Mononuclear cell (primary cell): ENCODE data around the gene CEBPG. TPM values are rescaled to one million over a fixed set of nuclear protein-coding genes. Genes with fewer than 3 reads are reported as not detected.

Source experiments
- H3K27me3 ChIP-seq: 2 replicates; pipeline ENCODE4 v1.6.0; 2011; ENCODE audit warnings: low read length, control low read depth; ENCODE audit not compliant: insufficient read depth
- H3K4me1 ChIP-seq: 2 replicates; pipeline ENCODE4 v1.5.1; 2011; ENCODE audit warnings: mild to moderate bottlenecking, low read length, control low read depth; ENCODE audit not compliant: insufficient read depth
- H3K4me3 ChIP-seq: 2 replicates; pipeline ENCODE4 v1.5.1; 2011; ENCODE audit warnings: mild to moderate bottlenecking, low read length, moderate library complexity
- H3K9me3 ChIP-seq: 2 replicates; pipeline ENCODE4 v1.5.1; 2011; ENCODE audit warnings: low read depth, mild to moderate bottlenecking, control low read depth, low read length
- total RNA-seq: library from RNA; depleted of rRNA; stranded (reverse); fragments of >200 nt; gene quantifications from one replicate; pipeline ENCODE4 v1.2.3, GENCODE V29; 2012

CEBPG gene
- total RNA-seq, 1 donor, result 25.3 TPM

DNA sequence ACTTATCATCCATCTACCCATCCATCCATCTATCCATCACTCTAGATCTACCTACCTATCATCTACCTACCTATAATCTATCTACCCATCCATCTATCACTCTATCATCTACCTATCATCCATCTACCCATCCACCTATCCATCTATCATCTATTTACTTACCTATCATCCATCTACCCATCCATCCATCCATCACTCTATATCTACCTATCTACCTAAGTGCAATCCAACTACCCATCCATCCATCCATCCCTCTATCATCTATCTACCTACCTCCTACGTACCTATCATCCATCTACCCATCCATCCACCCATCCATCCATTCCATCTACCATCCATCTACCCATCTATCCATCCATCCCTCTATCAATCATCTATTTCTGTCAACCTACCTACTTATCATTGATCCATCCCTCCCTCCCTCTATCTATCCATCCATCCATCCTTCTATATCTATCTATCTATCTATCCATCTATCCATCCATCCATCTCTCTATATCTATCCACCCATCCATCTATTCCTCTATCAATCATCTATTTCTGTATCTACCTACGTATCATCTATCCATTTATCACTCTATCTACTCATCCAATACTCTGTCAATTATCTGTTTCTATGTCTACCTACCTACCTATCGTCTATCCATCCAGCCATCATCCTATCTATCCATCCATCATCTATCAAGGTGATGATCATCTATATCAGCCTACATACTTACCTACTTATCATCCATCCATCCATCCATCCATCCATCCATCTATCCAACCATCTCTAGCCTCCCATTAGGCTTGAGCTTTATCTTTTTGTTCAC, 49.1 kb downstream of the CEBPG start:
- Histone ChIP-seq H3K4me1 (no peaks in the 10 kb centered on the region), H3K27me3 (no peaks in the 10 kb centered on the region), H3K4me3 (no peak overlapping the region), H3K9me3 (no peaks in the 10 kb centered on the region)

DNA sequence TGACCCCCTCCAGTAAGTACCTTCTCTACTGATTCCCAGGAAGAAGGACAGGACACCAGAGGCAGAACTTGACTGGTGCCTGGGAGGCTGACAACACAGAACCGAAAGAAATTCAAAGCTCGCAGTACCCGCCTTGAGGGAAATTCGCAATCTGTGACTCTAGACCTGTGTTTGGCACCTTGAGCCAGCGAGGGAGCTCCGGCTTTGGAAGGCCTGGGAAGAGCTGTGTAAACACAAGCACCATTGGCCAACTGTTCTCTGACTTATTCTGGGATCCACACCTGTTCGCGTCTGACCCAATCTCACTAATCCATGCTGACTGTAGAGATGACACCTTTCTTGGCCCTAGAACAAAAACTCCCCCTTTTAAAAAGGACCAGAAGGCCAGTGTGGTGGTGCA, 50.7 kb downstream of the CEBPG start:
- Histone ChIP-seq H3K4me1 (no peaks in the 10 kb centered on the region), H3K27me3 (no peaks in the 10 kb centered on the region), H3K9me3 (no peaks in the 10 kb centered on the region)

DNA sequence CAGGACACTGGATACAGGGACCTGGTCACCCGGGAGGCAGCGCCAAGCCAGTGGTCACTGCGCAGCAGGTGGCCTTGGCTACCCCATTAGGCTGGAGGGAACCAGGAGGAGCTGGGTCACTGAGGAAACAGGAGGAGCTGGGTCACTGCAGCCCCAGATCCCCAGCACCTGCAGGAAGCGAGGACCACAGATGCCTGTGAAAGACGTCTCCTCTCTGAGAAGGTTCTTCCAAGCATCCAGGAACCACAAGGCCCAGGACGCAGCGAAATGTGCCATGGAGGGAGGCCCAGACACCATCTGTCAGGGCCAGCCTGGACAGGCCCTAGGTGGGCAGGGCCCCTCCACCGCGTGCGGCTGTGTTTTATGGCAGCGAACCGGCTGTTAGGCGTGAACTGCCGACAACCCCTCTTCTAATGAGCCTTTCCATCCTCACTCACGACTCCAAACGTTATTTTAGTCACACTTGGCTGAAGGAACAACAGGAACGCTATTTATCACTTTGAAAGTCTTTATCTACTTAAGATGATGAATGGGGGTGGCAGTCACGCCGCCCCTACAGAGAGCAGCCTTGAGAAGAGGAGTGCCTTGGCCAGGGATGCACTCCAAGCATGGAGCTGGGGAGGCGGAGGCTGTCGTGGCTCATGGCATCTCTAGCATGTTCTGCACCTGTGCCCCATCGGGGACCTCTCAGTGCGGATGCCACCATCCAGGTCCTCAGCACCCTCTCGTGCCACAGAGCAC, 53.3 kb downstream of the CEBPG start:
- no peak overlapping the region for H3K4me3 ChIP-seq
- H3K4me1 ChIP-seq, result no peaks in the 10 kb centered on the region
- H3K9me3 ChIP-seq, result no peaks in the 10 kb centered on the region
- no peaks in the 10 kb centered on the region for H3K27me3 ChIP-seq

More for the DNA sequence above, 50.7 kb downstream of the CEBPG start:
- H3K4me3 ChIP-seq, result no peak overlapping the region

- H3K4me1 ChIP-seq, result no peaks in the 10 kb centered on the region
- H3K27me3 ChIP-seq, result no peaks in the 10 kb centered on the region
- H3K4me3 ChIP-seq, result no peak overlapping the region
- no peaks in the 10 kb centered on the region for H3K9me3 ChIP-seq
Measured at GRCh38 chr19:33427801-33428626, 54.5 kb downstream of the CEBPG start.

GRCh38 chr19:33428627-33429125, 55.2 kb downstream of the CEBPG start:
- no peaks in the 10 kb centered on the region for H3K27me3 ChIP-seq
- H3K9me3 ChIP-seq, result no peaks in the 10 kb centered on the region
- no peaks in the 10 kb centered on the region for H3K4me1 ChIP-seq
- H3K4me3 ChIP-seq, result no peak overlapping the region

- H3K4me1 ChIP-seq, result no peaks in the 10 kb centered on the region
- H3K27me3 ChIP-seq, result no peaks in the 10 kb centered on the region
- H3K4me3 ChIP-seq, result no peak overlapping the region
Measured at GRCh38 chr19:33429891-33430673, 56.6 kb downstream of the CEBPG start.

DNA sequence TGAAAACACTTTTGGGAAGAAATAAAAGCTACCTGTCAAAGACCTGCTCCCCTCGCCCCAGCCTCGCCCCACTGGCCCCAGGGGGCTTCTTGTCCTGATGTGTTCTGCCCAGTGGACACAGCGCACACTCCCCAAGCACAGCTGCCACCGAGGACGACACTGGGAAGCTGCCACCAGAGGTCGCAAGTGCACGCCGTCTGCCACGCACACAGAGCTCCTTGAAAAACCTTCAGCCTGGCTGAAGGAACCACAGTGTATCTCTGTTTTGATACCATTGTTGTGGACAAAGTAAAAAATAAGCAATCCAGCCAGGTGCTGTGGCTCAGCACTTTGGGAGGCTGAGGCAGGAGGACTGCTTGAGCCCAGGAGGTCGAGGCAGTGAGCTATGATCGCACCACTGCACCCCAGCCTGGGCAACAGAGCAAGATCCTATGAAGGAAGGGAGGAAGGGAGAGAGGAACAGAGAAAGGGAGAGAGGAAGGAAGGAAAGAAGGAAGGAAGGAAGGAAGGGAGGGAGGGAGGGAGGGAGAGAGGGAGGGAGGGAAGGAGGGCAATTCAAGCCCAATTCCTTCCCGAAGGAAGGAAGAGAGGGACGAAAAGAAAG, 57.3 kb downstream of the CEBPG start:
- Histone ChIP-seq H3K4me1 (no peaks in the 10 kb centered on the region), H3K27me3 (no peaks in the 10 kb centered on the region), H3K9me3 (no peaks in the 10 kb centered on the region), H3K4me3 (no peak overlapping the region)

More at GRCh38 chr19:33429891-33430673, 56.6 kb downstream of the CEBPG start:
- H3K9me3 ChIP-seq, result no peaks in the 10 kb centered on the region

GRCh38 chr19:33432015-33432414, 58.5 kb downstream of the CEBPG start:
- no peaks in the 10 kb centered on the region for H3K4me1 ChIP-seq

More at GRCh38 chr19:33432015-33432414, 58.5 kb downstream of the CEBPG start:
- Histone ChIP-seq H3K27me3 (no peaks in the 10 kb centered on the region), H3K4me3 (no peak overlapping the region), H3K9me3 (no peaks in the 10 kb centered on the region)

Other genes with a start within 250 kb of the CEBPG start
- gene WDR88, start 241.6 kb upstream of the CEBPG start, total RNA-seq, result not detected
- 3.8 TPM for gene LRP3, start 179.4 kb upstream of the CEBPG start, total RNA-seq
- not detected for gene SLC7A10, start 147.9 kb upstream of the CEBPG start, total RNA-seq
- gene CEBPA, start 71.2 kb upstream of the CEBPG start, total RNA-seq, result 19.8 TPM
- 23.5 TPM for gene PEPD, start 148.1 kb downstream of the CEBPG start, total RNA-seq
- 0.84 TPM for gene CHST8, start 248.2 kb downstream of the CEBPG start, total RNA-seq